Spinal cord (tissue), 10 donors: ENCODE data around the gene SPDYE16. TPM values are rescaled to one million over a fixed set of nuclear protein-coding genes. Genes with fewer than 3 reads are reported as not detected.
"Not testable (repeated sequence)": the region's sequence is repeated elsewhere in the genome, so short reads cannot be mapped to it uniquely, and the experiment has no call there.

Experiments used
- DNase-seq, 6 donors: peaks; one replicate each; pipeline versions ENCODE4 v3.0.0 to v3.0.0-alpha.2; 2013 to 2015; ENCODE audit warnings: low spot score in 6 of 6, low read depth in 4 of 6
- H3K27ac ChIP-seq: one replicate; pipeline ENCODE4 v1.5.1; 2013; ENCODE audit warnings: low read depth, low read length, control low read depth
- H3K27me3 ChIP-seq: one replicate; pipeline ENCODE4 v1.6.1; 2013; ENCODE audit warnings: low read length; ENCODE audit not compliant: control insufficient read depth, insufficient read depth
- H3K36me3 ChIP-seq: one replicate; pipeline ENCODE4 v1.6.1; 2013; ENCODE audit warnings: low read length; ENCODE audit not compliant: control insufficient read depth, insufficient read depth
- H3K4me1 ChIP-seq: one replicate; pipeline ENCODE4 v1.6.1; 2013; ENCODE audit warnings: low read length; ENCODE audit not compliant: control insufficient read depth, insufficient read depth
- H3K4me3 ChIP-seq: one replicate; pipeline ENCODE4 v1.5.1; 2013; ENCODE audit warnings: low read depth, low read length, control low read depth
- H3K9me3 ChIP-seq: one replicate; pipeline ENCODE4 v1.6.1; 2013; ENCODE audit warnings: low read length; ENCODE audit not compliant: control insufficient read depth, insufficient read depth
- WGBS: methylation state at CpG from one replicate; pipeline ENCODE4 v1.1.5; 2013; ENCODE audit warnings: missing lambda C conversion rate; ENCODE audit not compliant: insufficient coverage; 5-methylcytosine and 5-hydroxymethylcytosine counted together
- polyA plus RNA-seq, 2 donors: library from polyadenylated mRNA; unstranded; fragments of 120-200 nt; gene quantifications; one replicate each; pipeline ENCODE4 v1.2.1, GENCODE V29; 2013; ENCODE audit not compliant: insufficient read length in 2 of 2
- total RNA-seq, 2 donors: library from RNA; depleted of rRNA in 1 of 2; stranded (reverse); fragments of 120-200 nt in 1 of 2; fragments of >200 nt in 1 of 2; gene quantifications; one replicate each; pipeline versions ENCODE4 v1.2.3 to v1.2.4, GENCODE V29; 2013 to 2014
- donor health status: healthy.

Gene SPDYE16
- total and polyA plus RNA-seq, 4 donors, result 0.28 to 8.1 (median 1.5) TPM; not detected in 1

GRCh38 chr7:76506081-76506440 lies 37.0 kb downstream of the SPDYE16 start:
- DNase-seq, result no peak

GRCh38 chr7:76505168-76506080 lies 37.7 kb downstream of the SPDYE16 start:
- DNase-seq, result no peak
- Histone ChIP-seq H3K4me1 (peaks cover 6% of the 10 kb centered on the region), H3K4me3 (no peak overlapping the region), H3K9me3 (no peaks in the 10 kb centered on the region), H3K36me3 (peaks cover 33% of the 10 kb centered on the region), H3K27ac (no peak overlapping the region), H3K27me3 (no peaks in the 10 kb centered on the region)
- 95% methylated on average over 28 of the region's 32 CpGs for WGBS

More at GRCh38 chr7:76506081-76506440, 37.0 kb downstream of the SPDYE16 start:
- no peak overlapping the region for H3K4me3 ChIP-seq
- H3K27me3 ChIP-seq, result no peaks in the 10 kb centered on the region
- 87% methylated on average over 5 of the region's 5 CpGs for WGBS
- no peaks in the 10 kb centered on the region for H3K9me3 ChIP-seq
- peaks cover 7% of the 10 kb centered on the region for H3K4me1 ChIP-seq
- no peak overlapping the region for H3K27ac ChIP-seq
- peaks cover 30% of the 10 kb centered on the region for H3K36me3 ChIP-seq

- not testable (repeated sequence) for H3K9me3 ChIP-seq, H3K27ac ChIP-seq, H3K27me3 ChIP-seq, H3K4me1 ChIP-seq, DNase-seq, H3K4me3 ChIP-seq
- H3K36me3 ChIP-seq, result peaks cover 33% of the 10 kb centered on the region
- WGBS, result 79% methylated on average over 16 of the region's 33 CpGs
Observed at GRCh38 chr7:76504351-76505167, 38.5 kb downstream of the SPDYE16 start.

- WGBS, result 89% methylated on average over 4 of the region's 12 CpGs
- peaks cover 33% of the 10 kb centered on the region for H3K36me3 ChIP-seq
- H3K4me1 ChIP-seq, H3K4me3 ChIP-seq, DNase-seq, H3K27me3 ChIP-seq, H3K27ac ChIP-seq, H3K9me3 ChIP-seq: not testable (repeated sequence)
Observed at GRCh38 chr7:76503244-76503643, 39.9 kb downstream of the SPDYE16 start.

GRCh38 chr7:76502836-76503235 lies 40.3 kb downstream of the SPDYE16 start:
- not testable (repeated sequence) for H3K4me3 ChIP-seq, H3K9me3 ChIP-seq, H3K27ac ChIP-seq, H3K27me3 ChIP-seq, H3K4me1 ChIP-seq, DNase-seq
- H3K36me3 ChIP-seq, result peaks cover 33% of the 10 kb centered on the region
- 90% methylated on average over 12 of the region's 16 CpGs for WGBS

GRCh38 chr7:76502224-76502623 lies 40.9 kb downstream of the SPDYE16 start:
- not testable (repeated sequence) for H3K27me3 ChIP-seq, H3K9me3 ChIP-seq, H3K27ac ChIP-seq, H3K4me3 ChIP-seq, H3K4me1 ChIP-seq, DNase-seq
- peaks cover 33% of the 10 kb centered on the region for H3K36me3 ChIP-seq
- 83% methylated on average over 4 of the region's 13 CpGs for WGBS

- WGBS, result no CpG with 5 or more reads among the region's 19 CpGs
- not testable (repeated sequence) for H3K27me3 ChIP-seq, H3K4me1 ChIP-seq, H3K4me3 ChIP-seq, H3K9me3 ChIP-seq, H3K27ac ChIP-seq, DNase-seq
- H3K36me3 ChIP-seq, result peaks cover 22% of the 10 kb centered on the region
Observed at GRCh38 chr7:76499924-76500241, 43.2 kb downstream of the SPDYE16 start.

GRCh38 chr7:76499201-76499923 lies 43.7 kb downstream of the SPDYE16 start:
- not testable (repeated sequence) for DNase-seq, H3K27ac ChIP-seq, H3K4me3 ChIP-seq, H3K4me1 ChIP-seq, H3K9me3 ChIP-seq, H3K27me3 ChIP-seq
- peaks cover 19% of the 10 kb centered on the region for H3K36me3 ChIP-seq
- WGBS, result 40% methylated on average over 1 of the region's 28 CpGs

GRCh38 chr7:76498583-76499200 lies 44.4 kb downstream of the SPDYE16 start:
- peaks cover 19% of the 10 kb centered on the region for H3K36me3 ChIP-seq
- H3K4me3 ChIP-seq, H3K9me3 ChIP-seq, H3K27me3 ChIP-seq, DNase-seq, H3K4me1 ChIP-seq, H3K27ac ChIP-seq: not testable (repeated sequence)
- no CpG with 5 or more reads among the region's 10 CpGs for WGBS
